CD4-positive, alpha-beta T cell (primary cell): ENCODE measurements around the gene VAMP8. TPM values are rescaled to one million over a fixed set of nuclear protein-coding genes. Genes with fewer than 3 reads are reported as not detected.
A peak's percentile ranks its signal among the peaks of the same experiment; 100 is the strongest.

Experiments
- ATAC-seq: fragments of 200-7000 bp; cut with Tn5 transposase; one replicate; pipeline ENCODE4 v1.10.0; 2022; ENCODE audit warnings: mild to moderate bottlenecking; ENCODE audit not compliant: poor library complexity
- CTCF ChIA-PET: fragments of 350-600 bp; sonication (Branson Sonifier 250); formaldehyde crosslinking; loops from one replicate; lab custom pipeline; 2021; ENCODE audit warnings: antibody characterized with exemption, inconsistent platforms; lab: Charles Lee
- POLR2A ChIA-PET: fragments of 350-600 bp; sonication (Branson Sonifier 250); formaldehyde crosslinking; loops from one replicate; lab custom pipeline; 2021; ENCODE audit warnings: antibody characterized with exemption, inconsistent platforms; lab: Charles Lee
- DNase-seq, 14 experiments: peaks; one replicate each; pipeline ENCODE4 v3.0.0-alpha.2; 2013 to 2020; ENCODE audit warnings: mixed read lengths in 2 of 14
- H3K27ac ChIP-seq, 2 donors: one replicate each; pipeline versions ENCODE4 v1.5.1 to v1.7.0; 2013; ENCODE audit warnings: low read length in 2 of 2, low read depth in 1 of 2, mild to moderate bottlenecking in 1 of 2
- H3K27me3 ChIP-seq, 2 experiments: 1 replicate in 1 of 2; 2 replicates in 1 of 2; pipeline versions ENCODE4 v1.6.1 to v1.7.0; 2013; ENCODE audit warnings: low read length in 2 of 2, control low read depth in 1 of 2, mild to moderate bottlenecking in 1 of 2, moderate library complexity in 1 of 2; ENCODE audit not compliant: insufficient read depth in 2 of 2, control insufficient read depth in 1 of 2
- H3K36me3 ChIP-seq: one replicate; pipeline ENCODE4 v1.6.1; 2013; ENCODE audit warnings: low read length, control low read depth; ENCODE audit not compliant: insufficient read depth
- H3K4me1 ChIP-seq: one replicate; pipeline ENCODE4 v1.6.1; 2013; ENCODE audit warnings: low read length, control low read depth; ENCODE audit not compliant: insufficient read depth
- H3K4me3 ChIP-seq: one replicate; pipeline ENCODE4 v1.5.1; 2013; ENCODE audit warnings: mild to moderate bottlenecking, low read length, moderate library complexity
- H3K9me3 ChIP-seq, 2 experiments: 1 replicate in 1 of 2; 2 replicates in 1 of 2; pipeline versions ENCODE4 v1.6.1 to v1.7.0; 2013; ENCODE audit warnings: low read length in 2 of 2, mild to moderate bottlenecking in 2 of 2, control low read depth in 1 of 2, moderate library complexity in 1 of 2; ENCODE audit not compliant: control insufficient read depth in 1 of 2, insufficient read depth in 1 of 2
- H3K27ac Mint-ChIP-seq: one replicate; pipeline ENCODE4 v1.8.0; 2020; ENCODE audit warnings: mixed read lengths
- H3K27me3 Mint-ChIP-seq: one replicate; pipeline ENCODE4 v1.8.0; 2021; ENCODE audit warnings: mixed read lengths
- H3K36me3 Mint-ChIP-seq: one replicate; pipeline ENCODE4 v1.8.0; 2021; ENCODE audit warnings: low read depth, mixed read lengths
- H3K4me1 Mint-ChIP-seq: one replicate; pipeline ENCODE4 v1.8.0; 2021; ENCODE audit warnings: low read depth, mixed read lengths
- H3K4me3 Mint-ChIP-seq: one replicate; pipeline ENCODE4 v1.8.0; 2020; ENCODE audit warnings: mild to moderate bottlenecking, mixed read lengths
- H3K9me3 Mint-ChIP-seq: one replicate; pipeline ENCODE4 v1.8.0; 2020; ENCODE audit warnings: mixed read lengths
- CTCF ChIP-seq: fragments of 200-600 bp; IDR thresholded peaks from one replicate; pipeline ENCODE4 v1.8.0; 2022; ENCODE audit warnings: antibody characterized with exemption, mild to moderate bottlenecking
- intact Hi-C, 2 experiments: fragments of 100-400 bp; cut with DNase I in 1 of 2; cut with micrococcal nuclease in 1 of 2; formaldehyde crosslinking; loops; one replicate each; pipeline versions ENCODE4 v1.15.1 to v1.9.0; 2023 to 2025; cut with DNase I, micrococcal nuclease
- total RNA-seq, 174 experiments: library from RNA in 2 of 174; stranded (reverse) in 2 of 174; gene quantifications; one replicate each; pipeline ENCODE4 v1.2.3 and lab custom pipeline; 2021 to 2026

Gene VAMP8
- total RNA-seq, 2 experiments from 2014 or later = 32.3 to 37.3 TPM

- Histone ChIP-seq H3K4me1 (peaks cover 66% of the 10 kb centered on the region), H3K27ac (no peak overlapping the region), H3K9me3 (no peaks in the 10 kb centered on the region), H3K4me3 (no peak overlapping the region), H3K36me3 (peaks cover 31% of the 10 kb centered on the region), H3K27me3 (no peaks in the 10 kb centered on the region)
- no peaks in the 10 kb centered on the region for H3K27me3 Mint-ChIP-seq
- H3K4me3 Mint-ChIP-seq = peak overlapping the region; percentile 57
- ChIA-PET CTCF (no interaction called here), POLR2A (interaction anchor here (1.2 to 3.0 kb wide), 2 partner anchors 20 to 29 kb away, joined by 3 to 10 read pairs; partner anchors contain the start of genes C2orf68 and TMEM150A)
- TF ChIP-seq CTCF = no peak
- intact Hi-C loops = no loop called here
- no peak for ATAC-seq
- H3K36me3 Mint-ChIP-seq = peaks cover 50% of the 10 kb centered on the region
- DNase-seq = no peak
- H3K27ac Mint-ChIP-seq = peak overlapping the region; percentile 91
- peaks cover 66% of the 10 kb centered on the region for H3K4me1 Mint-ChIP-seq
- no peaks in the 10 kb centered on the region for H3K9me3 Mint-ChIP-seq
These were observed 5.1 kb downstream of the VAMP8 start for GRCh38 chr2:85582492-85582891.

GRCh38 chr2:85583667-85584353, 6.4 kb downstream of the VAMP8 start:
- no peaks in the 10 kb centered on the region for H3K9me3 ChIP-seq
- TF ChIP-seq CTCF = no peak
- CTCF ChIA-PET = interaction anchor here (0.6 kb wide), 1 partner anchor 19 kb away, joined by 3 read pairs; the partner anchor contains the start of gene TMEM150A
- H3K27me3 Mint-ChIP-seq = no peaks in the 10 kb centered on the region
- H3K36me3 Mint-ChIP-seq = peaks cover 38% of the 10 kb centered on the region
- H3K36me3 ChIP-seq = peaks cover 31% of the 10 kb centered on the region
- peak overlapping the region; percentile 68 to 70 for H3K27ac ChIP-seq
- H3K4me1 Mint-ChIP-seq = peaks cover 62% of the 10 kb centered on the region
- ATAC-seq (peak; percentile 73), DNase-seq (peak in 8 of 14 experiments; percentile 19 to 72 (median 47))
- intact Hi-C loops = no loop called here
- H3K27ac Mint-ChIP-seq = peak overlapping the region; percentile 91
- no peaks in the 10 kb centered on the region for H3K27me3 ChIP-seq
- H3K4me1 ChIP-seq = peaks cover 62% of the 10 kb centered on the region
- H3K4me3 Mint-ChIP-seq = peak overlapping the region; percentile 92
- no peaks in the 10 kb centered on the region for H3K9me3 Mint-ChIP-seq
- POLR2A ChIA-PET = interaction anchor here (0.6 to 5.1 kb wide), 9 partner anchors 11 to 256 kb away, joined by 3 to 60 read pairs (median 4); partner anchors contain the start of genes C2orf68, ELMOD3, MAT2A and RETSAT
- peak overlapping the region; percentile 77 for H3K4me3 ChIP-seq

- peak in 8 of 14 experiments; percentile 22 to 71 (median 50) for DNase-seq
- H3K4me1 Mint-ChIP-seq = peaks cover 58% of the 10 kb centered on the region
- intact Hi-C loops = no loop called here
These were observed 7.0 kb downstream of the VAMP8 start, which contains the start of gene VAMP5 for GRCh38 chr2:85584354-85584856. VAMP5 (plus strand) TSS chr2:85584431; CDS start chr2:85584491, 60 bp downstream.

More at GRCh38 chr2:85584354-85584856, 7.0 kb downstream of the VAMP8 start, which contains the start of gene VAMP5:
- Mint-ChIP-seq H3K27ac (peak within 1 kb of the TSS; percentile 91), H3K27me3 (no peaks in the 10 kb centered on the region), H3K4me3 (peak within 1 kb of the TSS; percentile 93), H3K36me3 (peaks cover 32% of the 10 kb centered on the region), H3K9me3 (no peaks in the 10 kb centered on the region)
- ChIA-PET CTCF (no interaction called here), POLR2A (interaction anchor here (0.9 to 5.1 kb wide), 6 partner anchors 10 to 257 kb away, joined by 3 to 60 read pairs (median 6); partner anchors contain the start of genes C2orf68, ELMOD3, MAT2A and RETSAT)
- Histone ChIP-seq H3K9me3 (no peaks in the 10 kb centered on the region), H3K27ac (peak within 1 kb of the TSS; percentile 68 to 70), H3K36me3 (peaks cover 31% of the 10 kb centered on the region), H3K27me3 (no peaks in the 10 kb centered on the region), H3K4me3 (peak within 1 kb of the TSS; percentile 77), H3K4me1 (peaks cover 56% of the 10 kb centered on the region)
- ATAC-seq = peak; percentile 41
- no peak for TF ChIP-seq CTCF
